Raji (cell line): Measurements from ENCODE around the gene TBX20.

Experiments used
- POLR2A ChIP-seq: IDR thresholded peaks from 2 replicates; pipeline ENCODE4 v1.6.1; 2011; ENCODE audit warnings: low read depth, low read length, control low read depth; ENCODE audit not compliant: insufficient read depth

Gene TBX20

GRCh38 chr7:35253710-35254495 lies at the start of gene TBX20:
Gene TBX20, minus strand, starts transcription at chr7:35254100. Its CDS starts 480 bp downstream, at chr7:35253620.
- no peak for TF ChIP-seq POLR2A

GRCh38 chr7:35289376-35289775 lies 35.5 kb upstream of the TBX20 start:
- TF ChIP-seq POLR2A: no peak

GRCh38 chr7:35286986-35287385 lies 33.1 kb upstream of the TBX20 start:
- TF ChIP-seq POLR2A: no peak

- TF ChIP-seq POLR2A: no peak
Measured at GRCh38 chr7:35286422-35286821, 32.5 kb upstream of the TBX20 start.

- no peak for TF ChIP-seq POLR2A
Measured at GRCh38 chr7:35285799-35286198, 31.9 kb upstream of the TBX20 start.

- TF ChIP-seq POLR2A: no peak
Measured at GRCh38 chr7:35280902-35281301, 27.0 kb upstream of the TBX20 start.

- no peak for TF ChIP-seq POLR2A
Measured at GRCh38 chr7:35277359-35277758, 23.5 kb upstream of the TBX20 start.

GRCh38 chr7:35272246-35272645 lies 18.3 kb upstream of the TBX20 start:
- no peak for TF ChIP-seq POLR2A

- TF ChIP-seq POLR2A: no peak
Measured at GRCh38 chr7:35268953-35269352, 15.1 kb upstream of the TBX20 start.

- TF ChIP-seq POLR2A: no peak
Measured at GRCh38 chr7:35267411-35267810, 13.5 kb upstream of the TBX20 start.

GRCh38 chr7:35263396-35263795 lies 9.5 kb upstream of the TBX20 start:
- no peak for TF ChIP-seq POLR2A

GRCh38 chr7:35261476-35262285 lies 7.8 kb upstream of the TBX20 start:
- TF ChIP-seq POLR2A: no peak

- no peak for TF ChIP-seq POLR2A
Measured at GRCh38 chr7:35261041-35261440, 7.1 kb upstream of the TBX20 start.

- no peak for TF ChIP-seq POLR2A
Measured at GRCh38 chr7:35260246-35260645, 6.3 kb upstream of the TBX20 start.

GRCh38 chr7:35259523-35259908 lies 5.6 kb upstream of the TBX20 start:
- no peak for TF ChIP-seq POLR2A

- no peak for TF ChIP-seq POLR2A
Measured at GRCh38 chr7:35258868-35259522, 5.1 kb upstream of the TBX20 start.
